ENCODE data around the gene EPHA8. TPM values are rescaled to one million over a fixed set of nuclear protein-coding genes. Genes with fewer than 3 reads are reported as not detected.

Gene EPHA8
- total and polyA plus RNA-seq, 4 donors: not detected

GRCh38 chr1:22518379-22518778 lies 44.9 kb upstream of the EPHA8 start:
- H3K27me3 ChIP-seq (ENCODE audit: control insufficient read depth in 4 of 4, insufficient read depth in 4 of 4, low read length in 3 of 4): no peaks in the 10 kb centered on the region
- H3K9ac ChIP-seq (ENCODE audit: low read depth in 1 of 2, low read length in 2 of 2): no peak overlapping the region
- H3K27ac ChIP-seq (ENCODE audit: low read depth in 1 of 2, low read length in 2 of 2): no peak overlapping the region
- no peaks in the 10 kb centered on the region for H3K9me3 ChIP-seq (ENCODE audit: control insufficient read depth in 4 of 4, low read length in 3 of 4)
- no peaks in the 10 kb centered on the region for H3K4me1 ChIP-seq (ENCODE audit: control insufficient read depth in 4 of 4, insufficient read depth in 4 of 4, low read length in 3 of 4)
- peaks cover 2 to 91% (median 68%) of the 10 kb centered on the region in 4 donors for H3K36me3 ChIP-seq (ENCODE audit: control insufficient read depth in 4 of 4, insufficient read depth in 3 of 4, low read depth in 1 of 4, low read length in 3 of 4)
- DNase-seq (ENCODE audit: low spot score): no peak
- TF ChIP-seq FOXA2 (IDR thresholded peaks at IDR 0.05): no peak
- TF ChIP-seq, protein P1, sequence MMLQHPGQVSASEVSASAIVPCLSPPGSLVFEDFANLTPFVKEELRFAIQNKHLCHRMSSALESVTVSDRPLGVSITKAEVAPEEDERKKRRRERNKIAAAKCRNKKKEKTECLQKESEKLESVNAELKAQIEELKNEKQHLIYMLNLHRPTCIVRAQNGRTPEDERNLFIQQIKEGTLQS (IDR thresholded peaks at IDR 0.05): no peak
- TF ChIP-seq NR2F2 (IDR thresholded peaks at IDR 0.05): no peak
- no peak for TF ChIP-seq ZBTB33 (IDR thresholded peaks at IDR 0.05)
- no peak for TF ChIP-seq RXRA (IDR thresholded peaks at IDR 0.05)
- TF ChIP-seq MAX (IDR thresholded peaks at IDR 0.05): no peak
- TF ChIP-seq, protein P2, sequence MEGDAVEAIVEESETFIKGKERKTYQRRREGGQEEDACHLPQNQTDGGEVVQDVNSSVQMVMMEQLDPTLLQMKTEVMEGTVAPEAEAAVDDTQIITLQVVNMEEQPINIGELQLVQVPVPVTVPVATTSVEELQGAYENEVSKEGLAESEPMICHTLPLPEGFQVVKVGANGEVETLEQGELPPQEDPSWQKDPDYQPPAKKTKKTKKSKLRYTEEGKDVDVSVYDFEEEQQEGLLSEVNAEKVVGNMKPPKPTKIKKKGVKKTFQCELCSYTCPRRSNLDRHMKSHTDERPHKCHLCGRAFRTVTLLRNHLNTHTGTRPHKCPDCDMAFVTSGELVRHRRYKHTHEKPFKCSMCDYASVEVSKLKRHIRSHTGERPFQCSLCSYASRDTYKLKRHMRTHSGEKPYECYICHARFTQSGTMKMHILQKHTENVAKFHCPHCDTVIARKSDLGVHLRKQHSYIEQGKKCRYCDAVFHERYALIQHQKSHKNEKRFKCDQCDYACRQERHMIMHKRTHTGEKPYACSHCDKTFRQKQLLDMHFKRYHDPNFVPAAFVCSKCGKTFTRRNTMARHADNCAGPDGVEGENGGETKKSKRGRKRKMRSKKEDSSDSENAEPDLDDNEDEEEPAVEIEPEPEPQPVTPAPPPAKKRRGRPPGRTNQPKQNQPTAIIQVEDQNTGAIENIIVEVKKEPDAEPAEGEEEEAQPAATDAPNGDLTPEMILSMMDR (IDR thresholded peaks at IDR 0.05; ENCODE audit: low read depth, low read length, missing input control): no peak
- TF ChIP-seq EGR1 (IDR thresholded peaks at IDR 0.05; ENCODE audit: low read depth in 2 of 2): no peak
- TF ChIP-seq GABPA (IDR thresholded peaks at IDR 0.05 in 1 of 2, conservative IDR thresholded peaks at IDR 0.05 in 1 of 2): no peak
- TF ChIP-seq REST (IDR thresholded peaks at IDR 0.05): no peak
- TF ChIP-seq SP1 (IDR thresholded peaks at IDR 0.05): no peak
- no peak for TF ChIP-seq RAD21 (IDR thresholded peaks at IDR 0.05)
- no peak for TF ChIP-seq YY1 (IDR thresholded peaks at IDR 0.05)
- TF ChIP-seq JUND (IDR thresholded peaks at IDR 0.05): no peak
- WGBS: 82% methylated on average over 3 of the region's 3 CpGs
- H3K4me3 ChIP-seq (ENCODE audit: low read depth in 1 of 3, low read length in 3 of 3): no peak overlapping the region

GRCh38 chr1:22520871-22521270 lies 42.4 kb upstream of the EPHA8 start:
- Histone ChIP-seq H3K36me3 (ENCODE audit: control insufficient read depth in 4 of 4, insufficient read depth in 3 of 4, low read depth in 1 of 4, low read length in 3 of 4) (peaks cover 5 to 88% (median 67%) of the 10 kb centered on the region in 4 donors), H3K9me3 (ENCODE audit: control insufficient read depth in 4 of 4, low read length in 3 of 4) (no peaks in the 10 kb centered on the region), H3K4me1 (ENCODE audit: control insufficient read depth in 4 of 4, insufficient read depth in 4 of 4, low read length in 3 of 4) (no peaks in the 10 kb centered on the region), H3K27ac (ENCODE audit: low read depth in 1 of 2, low read length in 2 of 2) (no peak overlapping the region), H3K4me3 (ENCODE audit: low read depth in 1 of 3, low read length in 3 of 3) (no peak overlapping the region), H3K9ac (ENCODE audit: low read depth in 1 of 2, low read length in 2 of 2) (no peak overlapping the region), H3K27me3 (ENCODE audit: control insufficient read depth in 4 of 4, insufficient read depth in 4 of 4, low read length in 3 of 4) (no peaks in the 10 kb centered on the region)
- 96% methylated on average over 9 of the region's 9 CpGs for WGBS
- DNase-seq (ENCODE audit: low spot score): no peak
- TF ChIP-seq, protein P2 (IDR thresholded peaks at IDR 0.05; ENCODE audit: low read depth, low read length, missing input control): no peak
- TF ChIP-seq YY1 (IDR thresholded peaks at IDR 0.05): no peak
- no peak for TF ChIP-seq JUND (IDR thresholded peaks at IDR 0.05)
- TF ChIP-seq NR2F2 (IDR thresholded peaks at IDR 0.05): no peak
- TF ChIP-seq FOXA1 (IDR thresholded peaks at IDR 0.05): no peak
- TF ChIP-seq SP1 (IDR thresholded peaks at IDR 0.05): no peak
- TF ChIP-seq GABPA (IDR thresholded peaks at IDR 0.05 in 1 of 2, conservative IDR thresholded peaks at IDR 0.05 in 1 of 2): no peak
- no peak for TF ChIP-seq FOXA2 (IDR thresholded peaks at IDR 0.05)
- TF ChIP-seq, protein P1 (IDR thresholded peaks at IDR 0.05): no peak
- TF ChIP-seq MAX (IDR thresholded peaks at IDR 0.05): no peak
- no peak for TF ChIP-seq ZBTB33 (IDR thresholded peaks at IDR 0.05)
- TF ChIP-seq TAF1 (conservative IDR thresholded peaks at IDR 0.05): no peak
- TF ChIP-seq HNF4G (IDR thresholded peaks at IDR 0.05): no peak

Measured in liver (tissue), 9 donors.